ENCODE data around the gene RHBDD1. TPM values are rescaled to one million over a fixed set of nuclear protein-coding genes. Genes with fewer than 3 reads are reported as not detected.

Gene RHBDD1
- total RNA-seq, 2 donors from 2014 or later = 35.2 to 46.2 TPM

GRCh38 chr2:226794196-226794661 is 41.6 kb upstream of the RHBDD1 start:
- H3K9ac ChIP-seq (ENCODE audit: extremely low read depth, low read length, poor library complexity, severe bottlenecking) = no peak overlapping the region
- peaks cover 24% of the 10 kb centered on the region for H3K4me1 Mint-ChIP-seq

GRCh38 chr2:226794751-226795171 is 41.1 kb upstream of the RHBDD1 start:
- no peak for TF ChIP-seq CTCF (conservative IDR thresholded peaks at IDR 0.05)
- DNase-seq = peak; percentile 50
- Mint-ChIP-seq H3K27me3 (ENCODE audit: insufficient read depth) (no peaks in the 10 kb centered on the region), H3K4me1 (peaks cover 24% of the 10 kb centered on the region), H3K27ac (no peak overlapping the region), H3K9me3 (no peaks in the 10 kb centered on the region), H3K36me3 (ENCODE audit: low read depth) (peaks cover 25% of the 10 kb centered on the region), H3K4me3 (peak overlapping the region; percentile 38)
- WGBS, 2 experiments (ENCODE audit: insufficient coverage in 1 of 2, insufficient read length in 1 of 2) = 47 to 69% methylated on average over 3 to 7 of the region's 9 CpGs
- H3K36me3 ChIP-seq (ENCODE audit: control insufficient read depth, insufficient read depth, low read length) = peaks cover 5% of the 10 kb centered on the region
- peaks cover 7% of the 10 kb centered on the region for H3K4me1 ChIP-seq (ENCODE audit: control insufficient read depth, insufficient read depth, low read length)
- no peak overlapping the region for H3K27ac ChIP-seq (ENCODE audit: low read depth, low read length)
- H3K27me3 ChIP-seq (ENCODE audit: control insufficient read depth, insufficient read depth, low read length, poor library complexity, severe bottlenecking) = no peaks in the 10 kb centered on the region
- H3K9me3 ChIP-seq (ENCODE audit: control insufficient read depth, low read length) = no peaks in the 10 kb centered on the region
- H3K4me3 ChIP-seq (ENCODE audit: low read length) = peak overlapping the region; percentile 77
- no peak overlapping the region for H3K9ac ChIP-seq (ENCODE audit: extremely low read depth, low read length, poor library complexity, severe bottlenecking)

More at GRCh38 chr2:226794196-226794661, 41.6 kb upstream of the RHBDD1 start:
- Mint-ChIP-seq H3K27ac (no peak overlapping the region), H3K27me3 (ENCODE audit: insufficient read depth) (no peaks in the 10 kb centered on the region), H3K9me3 (no peaks in the 10 kb centered on the region), H3K36me3 (ENCODE audit: low read depth) (peaks cover 25% of the 10 kb centered on the region), H3K4me3 (peak overlapping the region; percentile 38)
- TF ChIP-seq CTCF (conservative IDR thresholded peaks at IDR 0.05) = no peak
- H3K9me3 ChIP-seq (ENCODE audit: control insufficient read depth, low read length) = no peaks in the 10 kb centered on the region
- no peak overlapping the region for H3K27ac ChIP-seq (ENCODE audit: low read depth, low read length)
- 83% methylated on average over 4 of the region's 4 CpGs; no CpG with 5 or more reads in 1 of the 2 experiments for WGBS, 2 experiments (ENCODE audit: insufficient coverage in 1 of 2, insufficient read length in 1 of 2)
- peaks cover 7% of the 10 kb centered on the region for H3K4me1 ChIP-seq (ENCODE audit: control insufficient read depth, insufficient read depth, low read length)
- no peaks in the 10 kb centered on the region for H3K27me3 ChIP-seq (ENCODE audit: control insufficient read depth, insufficient read depth, low read length, poor library complexity, severe bottlenecking)
- peaks cover 5% of the 10 kb centered on the region for H3K36me3 ChIP-seq (ENCODE audit: control insufficient read depth, insufficient read depth, low read length)
- peak overlapping the region; percentile 77 for H3K4me3 ChIP-seq (ENCODE audit: low read length)
- no peak for DNase-seq

- H3K27me3 Mint-ChIP-seq (ENCODE audit: insufficient read depth) = no peaks in the 10 kb centered on the region
Measured at GRCh38 chr2:226795281-226796011, 40.4 kb upstream of the RHBDD1 start.

More at GRCh38 chr2:226795281-226796011, 40.4 kb upstream of the RHBDD1 start:
- H3K9me3 ChIP-seq (ENCODE audit: control insufficient read depth, low read length) = no peaks in the 10 kb centered on the region
- WGBS, 2 experiments (ENCODE audit: insufficient coverage in 1 of 2, insufficient read length in 1 of 2) = 92 to 93% methylated on average over 17 to 26 of the region's 26 CpGs
- H3K4me3 Mint-ChIP-seq = no peak overlapping the region
- H3K4me1 Mint-ChIP-seq = peaks cover 24% of the 10 kb centered on the region
- peaks cover 25% of the 10 kb centered on the region for H3K36me3 Mint-ChIP-seq (ENCODE audit: low read depth)
- no peak overlapping the region for H3K27ac ChIP-seq (ENCODE audit: low read depth, low read length)
- no peak overlapping the region for H3K9ac ChIP-seq (ENCODE audit: extremely low read depth, low read length, poor library complexity, severe bottlenecking)
- peaks cover 7% of the 10 kb centered on the region for H3K4me1 ChIP-seq (ENCODE audit: control insufficient read depth, insufficient read depth, low read length)
- no peaks in the 10 kb centered on the region for H3K27me3 ChIP-seq (ENCODE audit: control insufficient read depth, insufficient read depth, low read length, poor library complexity, severe bottlenecking)
- no peak overlapping the region for H3K27ac Mint-ChIP-seq
- TF ChIP-seq CTCF (conservative IDR thresholded peaks at IDR 0.05) = no peak
- no peaks in the 10 kb centered on the region for H3K9me3 Mint-ChIP-seq
- no peak overlapping the region for H3K4me3 ChIP-seq (ENCODE audit: low read length)
- DNase-seq = peak; percentile 42
- H3K36me3 ChIP-seq (ENCODE audit: control insufficient read depth, insufficient read depth, low read length) = peaks cover 5% of the 10 kb centered on the region

Data from endodermal cell (in vitro differentiated cells).